Endothelial cell of umbilical vein (primary cell): ENCODE measurements around the gene SUPV3L1. TPM values are rescaled to one million over a fixed set of nuclear protein-coding genes. Genes with fewer than 3 reads are reported as not detected.

Experiments
- BruUV-seq: library from RNA; stranded (reverse); fragments of 400-500 nt; replicated peaks from 2 replicates; lab custom pipeline; 2021; lab: Mats Ljungman, UMichigan
- CTCF ChIA-PET: fragments of 300-600, 350-600 bp; sonication (Branson Sonifier 250); formaldehyde crosslinking; loops from one replicate; lab custom pipeline; 2021; ENCODE audit warnings: antibody characterized with exemption, inconsistent platforms; lab: Charles Lee
- POLR2A ChIA-PET: fragments of 300-600, 350-600 bp; sonication (Branson Sonifier 250); formaldehyde crosslinking; loops from one replicate; lab custom pipeline; 2021; ENCODE audit warnings: antibody characterized with exemption, inconsistent platforms; lab: Charles Lee
- DNase-seq: peaks from one replicate; pipeline ENCODE4 v3.0.0-alpha.2; 2011; ENCODE audit warnings: low read depth, low spot score
- FAIRE-seq: peaks from 2 replicates; lab custom pipeline; 2011; peaks lifted over from hg19 to GRCh38; lab: Jason Lieb, UNC
- H2AFZ ChIP-seq: 2 replicates; pipeline ENCODE4 v1.6.0; 2012; ENCODE audit warnings: low read depth, low read length, control low read depth, inconsistent platforms
- H3K27ac ChIP-seq: 2 replicates; pipeline ENCODE4 v1.5.1; 2011; ENCODE audit warnings: low read depth, mild to moderate bottlenecking, control low read depth, low read length, moderate library complexity; ENCODE audit not compliant: insufficient read depth
- H3K27me3 ChIP-seq, 2 experiments: 2 replicates each; pipeline versions ENCODE4 v1.6.0 to v1.6.1; 2011; ENCODE audit warnings: low read length in 2 of 2, mixed read lengths in 1 of 2; ENCODE audit not compliant: control insufficient read depth in 2 of 2, insufficient read depth in 2 of 2
- H3K36me3 ChIP-seq, 2 experiments: 2 replicates in 1 of 2; 3 replicates in 1 of 2; pipeline ENCODE4 v1.5.1; 2011; ENCODE audit warnings: low read length in 2 of 2, mild to moderate bottlenecking in 1 of 2, moderate library complexity in 1 of 2; ENCODE audit not compliant: control insufficient read depth in 2 of 2, insufficient read depth in 2 of 2; ENCODE audit errors: extremely low read depth in 1 of 2
- H3K4me1 ChIP-seq: 3 replicates; pipeline ENCODE4 v1.5.1; 2011; ENCODE audit warnings: mild to moderate bottlenecking, low read length; ENCODE audit not compliant: control insufficient read depth, insufficient read depth; ENCODE audit errors: extremely low read depth
- H3K4me2 ChIP-seq: 2 replicates; pipeline ENCODE4 v1.6.1; 2011; ENCODE audit warnings: low read length, control low read depth, mixed read lengths; ENCODE audit not compliant: insufficient read depth
- H3K4me3 ChIP-seq, 3 experiments: fragments of 200-600 bp in 1 of 3; sonication (generic), shearing (Covaris generic) in 1 of 3; replicated peaks in 1 of 3; 2 replicates each; pipeline ENCODE4 v1.5.1; 2011 to 2016; ENCODE audit warnings: control low read depth in 3 of 3, low read length in 3 of 3, mild to moderate bottlenecking in 2 of 3, inconsistent platforms in 1 of 3, low read depth in 1 of 3, moderate library complexity in 1 of 3; ENCODE audit not compliant: insufficient read depth in 1 of 3
- H3K79me2 ChIP-seq: 2 replicates; pipeline ENCODE4 v1.6.0; 2012; ENCODE audit warnings: low read length, inconsistent platforms; ENCODE audit not compliant: control insufficient read depth, insufficient read depth
- H3K9ac ChIP-seq: replicated peaks from 2 replicates; pipeline ENCODE3; 2011; ENCODE audit warnings: low read length, control low read depth; ENCODE audit not compliant: insufficient read depth; ENCODE audit errors: extremely low read depth
- H3K9me1 ChIP-seq: replicated peaks from 3 replicates; pipeline ENCODE4 v1.6.0; 2011; ENCODE audit warnings: mild to moderate bottlenecking, low read length; ENCODE audit not compliant: control insufficient read depth, insufficient read depth; ENCODE audit errors: extremely low read depth
- H3K9me3 ChIP-seq: replicated peaks from 2 replicates; pipeline ENCODE4 v1.5.1; 2012; ENCODE audit warnings: low read length, inconsistent platforms; ENCODE audit not compliant: control insufficient read depth, insufficient read depth
- H4K20me1 ChIP-seq: replicated peaks from 2 replicates; pipeline ENCODE3; 2011; ENCODE audit warnings: mild to moderate bottlenecking, low read length; ENCODE audit not compliant: control insufficient read depth, insufficient read depth; ENCODE audit errors: extremely low read depth
- CTCF ChIP-seq, 2 donors: IDR thresholded peaks; 1 replicate in 1 of 2; 2 replicates in 1 of 2; pipeline ENCODE4 v1.5.1; 2011; ENCODE audit warnings: low read length in 2 of 2, mild to moderate bottlenecking in 2 of 2, moderate library complexity in 2 of 2, control low read depth in 1 of 2, inconsistent platforms in 1 of 2, low read depth in 1 of 2; ENCODE audit not compliant: insufficient read depth in 1 of 2; ENCODE audit errors: extremely low read depth in 1 of 2
- EZH2 ChIP-seq: IDR thresholded peaks from 2 replicates; pipeline ENCODE4 v1.6.1; 2012; ENCODE audit warnings: borderline replicate concordance, low read depth, mild to moderate bottlenecking, moderate library complexity, low read length, inconsistent platforms; ENCODE audit not compliant: severe bottlenecking
- FOS ChIP-seq: IDR thresholded peaks from 2 replicates; pipeline ENCODE4 v1.6.1; 2011; ENCODE audit warnings: mild to moderate bottlenecking, low read length, moderate library complexity, borderline replicate concordance; ENCODE audit not compliant: insufficient read depth
- GATA2 ChIP-seq: IDR thresholded peaks from 2 replicates; pipeline ENCODE4 v1.7.0; 2011; ENCODE audit warnings: low read depth, mild to moderate bottlenecking, moderate library complexity, mixed read lengths, low read length; ENCODE audit not compliant: insufficient read length, insufficient read depth
- JUN ChIP-seq: IDR thresholded peaks from 2 replicates; pipeline ENCODE4 v1.6.1; 2011; ENCODE audit warnings: borderline replicate concordance, low read depth; ENCODE audit not compliant: insufficient read length, insufficient read depth
- MAX ChIP-seq: IDR thresholded peaks from 2 replicates; pipeline ENCODE4 v1.6.1; 2011; ENCODE audit not compliant: insufficient read depth, insufficient read length
- MYC ChIP-seq: IDR thresholded peaks from one replicate; pipeline ENCODE4 v1.6.1; 2011; ENCODE audit warnings: mild to moderate bottlenecking, low read depth, low read length
- POLR2A ChIP-seq: IDR thresholded peaks from 2 replicates; pipeline ENCODE4 v1.6.1; 2012; ENCODE audit warnings: low read depth, mild to moderate bottlenecking, control low read depth, low read length
- POLR2AphosphoS5 ChIP-seq: IDR thresholded peaks from 2 replicates; pipeline ENCODE4 v1.6.1; 2012; ENCODE audit warnings: low read depth, mild to moderate bottlenecking, control low read depth, low read length, moderate library complexity; ENCODE audit not compliant: insufficient read depth
- dilution Hi-C: fragments of 300-500 bp; cut with MboI; formaldehyde crosslinking; loops from one replicate; pipeline ENCODE4 v1.15.0; 2019; ENCODE audit warnings: low sequenced_read_pairs; ENCODE audit not compliant: extremely low pct_ligation_motif_present
- intact Hi-C: fragments of 100-400 bp; cut with micrococcal nuclease; formaldehyde crosslinking; loops from one replicate; pipeline ENCODE4 v1.10.0; 2022
- polyA plus RNA-seq, 4 experiments: library from polyadenylated mRNA; depleted of rRNA in 3 of 4; stranded (reverse) in 3 of 4; unstranded in 1 of 4; fragments of >200 nt; gene quantifications; 2 replicates each; pipeline versions ENCODE4 v1.2.1 to v1.2.3, GENCODE V29; 2011 to 2012; ENCODE audit warnings: missing spikeins in 1 of 4
- total RNA-seq: library from RNA; stranded (reverse); gene quantifications from 2 replicates; pipeline ENCODE4 v1.2.3, GENCODE V29; 2021

The SUPV3L1 gene
- total and polyA plus RNA-seq, 2 donors (not counting 3 experiments of a cell fraction or from before 2014, with no cell fraction given): 21.8 to 30.4 TPM

GRCh38 chr10:69248117-69248730 lies 68.2 kb downstream of the SUPV3L1 start:
- no peaks in the 10 kb centered on the region for H3K36me3 ChIP-seq
- H4K20me1 ChIP-seq: no peaks in the 10 kb centered on the region
- BruUV-seq: no TSS peak
- no peak for FAIRE-seq
- no peaks in the 10 kb centered on the region for H3K4me1 ChIP-seq
- no peaks in the 10 kb centered on the region for H3K9me3 ChIP-seq
- H3K4me3 ChIP-seq: no peak overlapping the region
- no peak overlapping the region for H2AFZ ChIP-seq
- no peaks in the 10 kb centered on the region for H3K79me2 ChIP-seq
- H3K9me1 ChIP-seq: no peaks in the 10 kb centered on the region
- no peak for DNase-seq
- TF ChIP-seq GATA2 (no peak), POLR2AphosphoS5 (no peak), MYC (no peak), JUN (no peak), MAX (no peak), FOS (no peak), EZH2 (no peak), CTCF (IDR thresholded peaks at IDR 0.05; ENCODE audit: extremely low read depth in 1 of 2, insufficient read depth in 1 of 2, low read depth in 1 of 2, low read length in 2 of 2) (no peak), POLR2A (no peak)
- POLR2A ChIA-PET: no interaction called here
- dilution Hi-C loops: loop anchor here (25.0 kb wide), 1 partner anchor 139 kb away; no protein-coding TSS in a partner anchor
- CTCF ChIA-PET: interaction anchor here (1.0 kb wide), 1 partner anchor 36 kb away, joined by 4 read pairs; no protein-coding TSS in a partner anchor
- H3K9ac ChIP-seq: no peak overlapping the region
- H3K27me3 ChIP-seq: no peaks in the 10 kb centered on the region
- intact Hi-C loops: no loop called here
- no peak overlapping the region for H3K4me2 ChIP-seq
- H3K27ac ChIP-seq: no peak overlapping the region
